ENCODE measurements around the gene ATP9B.

GRCh38 chr18:79186649-79187048 is 117.5 kb downstream of the ATP9B start:
- TF ChIP-seq CTCF (conservative IDR thresholded peaks at IDR 0.05) (no peak), EZH2 (IDR thresholded peaks at IDR 0.05; ENCODE audit: low read depth) (no peak)

All from PC-9 (cell line).